Left hindlimb (tissue), 1 donor: ENCODE data around the gene DUSP9.

Source experiments
- DNase-seq: peaks from one replicate; pipeline ENCODE4 v3.0.0-alpha.2; 2018

The DUSP9 gene

GRCh38 chrX:153637121-153638040, 9.6 kb upstream of the DUSP9 start:
- no peak for DNase-seq

- DNase-seq: no peak
These were observed 9.0 kb upstream of the DUSP9 start for GRCh38 chrX:153638041-153638371.

- no peak for DNase-seq
These were observed 8.4 kb upstream of the DUSP9 start for GRCh38 chrX:153638436-153639176.

- DNase-seq: no peak
These were observed 7.6 kb upstream of the DUSP9 start for GRCh38 chrX:153639177-153640044.

- no peak for DNase-seq
These were observed 6.8 kb upstream of the DUSP9 start for GRCh38 chrX:153640045-153640686.

- no peak for DNase-seq
These were observed 6.0 kb upstream of the DUSP9 start for GRCh38 chrX:153640736-153641575.

GRCh38 chrX:153641627-153642026, 5.4 kb upstream of the DUSP9 start:
- DNase-seq: no peak

DNA sequence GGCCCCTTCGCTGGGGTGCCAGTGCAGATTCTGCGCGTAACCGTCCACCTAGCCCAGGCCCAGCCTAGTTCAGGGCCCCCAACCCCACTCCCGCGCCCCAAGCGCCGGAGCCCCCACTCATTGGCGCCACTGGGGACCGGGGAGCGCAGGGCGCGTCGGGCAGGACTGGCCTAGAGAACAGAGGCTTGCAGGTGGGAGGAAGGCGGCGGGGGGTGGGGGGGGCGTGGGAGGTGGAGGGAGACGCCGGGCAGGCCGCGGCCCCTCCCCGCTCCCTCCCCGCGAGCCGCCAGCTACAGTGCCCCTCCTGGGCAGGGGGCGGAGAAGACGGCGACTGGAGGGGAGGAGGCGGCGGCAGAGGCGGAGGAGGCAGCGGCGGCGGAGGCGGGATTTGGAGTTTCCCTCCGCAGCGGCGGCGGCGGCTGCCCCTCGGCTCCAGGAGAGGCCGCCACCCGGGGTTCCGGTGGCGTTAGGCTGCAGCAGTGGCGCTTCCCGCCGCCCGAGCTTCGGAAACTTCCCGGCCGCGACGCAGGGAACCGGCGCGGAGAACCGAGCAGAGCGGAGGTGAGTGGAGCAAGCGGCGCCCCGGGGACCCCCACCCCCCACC, 4.8 kb upstream of the DUSP9 start:
- no peak for DNase-seq

- DNase-seq: no peak
These were observed 4.2 kb upstream of the DUSP9 start for GRCh38 chrX:153642655-153643430.

GRCh38 chrX:153643431-153644351, 3.3 kb upstream of the DUSP9 start:
- DNase-seq: no peak

DNA sequence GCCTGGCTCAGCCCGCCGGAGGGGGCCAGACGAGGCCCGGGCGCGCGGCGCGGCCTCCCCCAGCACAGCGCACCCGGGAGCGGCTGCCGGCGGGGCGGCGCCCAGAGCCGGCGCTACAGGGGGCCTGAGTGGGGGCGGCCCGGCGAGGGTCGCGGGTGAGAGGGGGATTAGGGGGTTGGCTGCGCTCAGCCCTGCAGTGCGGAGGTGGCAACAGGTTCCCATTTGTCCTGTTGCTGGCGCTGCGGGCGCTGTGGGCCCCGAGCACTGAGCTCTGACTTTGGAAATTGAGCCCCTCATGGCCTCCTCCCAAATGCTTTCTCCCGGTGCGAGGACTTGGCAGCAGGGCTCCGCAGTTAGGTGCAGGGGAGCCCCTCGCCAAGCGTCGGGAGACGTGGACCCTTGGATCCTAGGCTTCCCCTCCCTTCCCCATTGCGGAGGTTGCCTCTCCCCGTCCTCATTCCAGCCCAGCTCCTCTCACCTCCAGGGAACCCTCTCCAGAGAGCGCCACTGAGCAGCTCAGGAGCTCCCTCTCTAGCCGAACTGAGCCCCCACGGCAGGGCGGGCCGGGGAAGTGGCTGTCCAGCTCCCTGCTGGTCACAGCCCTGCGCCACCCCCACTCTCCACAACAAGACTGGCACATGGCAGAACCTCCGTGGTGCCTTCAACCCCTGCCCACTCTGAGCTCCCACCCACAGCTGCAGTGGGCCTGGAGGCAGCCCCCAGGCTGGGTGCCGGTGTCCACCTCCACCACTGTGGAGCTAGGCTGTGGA, 2.5 kb upstream of the DUSP9 start:
- no peak for DNase-seq

- no peak for DNase-seq
These were observed 1.9 kb upstream of the DUSP9 start for GRCh38 chrX:153645151-153645550.

DNA sequence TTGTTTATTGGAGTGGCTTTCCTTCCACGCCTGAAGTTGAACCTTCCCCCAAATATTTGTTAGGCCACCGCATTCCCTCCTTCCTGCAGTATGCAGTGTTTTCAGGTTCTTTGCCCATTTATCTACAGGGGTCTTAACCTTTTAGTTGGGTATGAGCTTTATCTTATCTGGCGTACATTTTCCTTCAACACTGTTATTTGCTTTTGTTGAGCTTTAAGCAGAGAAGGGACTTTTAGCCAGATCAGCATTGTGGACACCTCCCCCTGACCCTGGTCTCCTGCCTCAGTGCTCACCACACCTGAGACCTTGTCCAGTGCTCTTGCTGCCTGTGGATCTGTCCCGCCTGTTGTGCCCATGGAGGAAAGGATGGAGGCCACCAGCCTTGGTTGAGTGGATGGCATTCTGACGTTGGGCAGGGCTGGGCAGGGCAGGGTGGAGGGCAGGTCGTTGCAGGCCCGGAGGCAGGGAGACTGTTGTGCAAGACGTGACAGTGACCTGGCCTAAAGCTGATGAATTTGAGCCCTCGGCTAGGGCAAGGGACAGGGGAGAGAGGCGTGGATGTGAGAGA, 998 bp upstream of the DUSP9 start:
- no peak for DNase-seq

DNA sequence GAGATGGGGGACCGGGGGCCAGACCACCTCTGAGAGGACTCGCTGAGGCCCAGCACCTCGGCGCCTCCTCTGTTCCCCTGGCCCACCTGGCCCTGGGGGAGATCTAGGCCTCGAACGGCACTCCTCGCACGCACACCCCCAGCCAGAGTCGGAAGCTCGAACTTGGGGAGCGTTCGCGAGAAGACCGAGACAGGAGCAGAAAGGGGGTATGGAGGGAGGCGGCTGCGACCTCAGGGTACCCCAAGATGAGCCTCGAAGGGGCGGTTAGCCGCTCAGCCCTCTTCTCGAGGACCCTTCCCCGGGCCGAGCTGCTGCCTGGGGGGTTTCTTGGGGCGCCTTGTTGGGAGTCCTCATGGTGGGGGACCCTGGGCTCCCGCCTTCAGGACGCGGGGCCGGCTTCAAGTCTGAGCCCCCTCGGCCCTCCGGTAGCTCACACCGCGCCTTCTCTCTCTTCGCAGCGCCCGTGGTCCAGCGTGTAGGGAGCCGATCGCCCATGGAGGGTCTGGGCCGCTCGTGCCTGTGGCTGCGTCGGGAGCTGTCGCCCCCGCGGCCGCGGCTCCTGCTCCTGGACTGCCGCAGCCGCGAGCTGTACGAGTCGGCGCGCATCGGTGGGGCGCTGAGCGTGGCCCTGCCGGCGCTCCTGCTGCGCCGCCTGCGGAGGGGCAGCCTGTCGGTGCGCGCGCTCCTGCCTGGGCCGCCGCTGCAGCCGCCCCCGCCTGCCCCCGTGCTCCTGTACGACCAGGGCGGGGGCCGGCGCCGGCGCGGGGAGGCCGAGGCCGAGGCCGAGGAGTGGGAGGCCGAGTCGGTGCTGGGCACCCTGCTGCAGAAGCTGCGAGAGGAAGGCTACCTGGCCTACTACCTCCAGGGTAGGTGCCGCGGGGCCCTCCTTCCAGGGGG, 706 bp downstream of the DUSP9 start:
- no peak for DNase-seq

- DNase-seq: no peak
These were observed 1.6 kb downstream of the DUSP9 start for GRCh38 chrX:153648358-153649177.
